ENCODE results near the gene CASK. TPM values are rescaled to one million over a fixed set of nuclear protein-coding genes. Genes with fewer than 3 reads are reported as not detected.

CASK gene
- total and polyA plus RNA-seq, 2 of the 13 experiments (the other 11 are each of a cell fraction or from before 2014, with no cell fraction given) = 14.5 to 16.0 TPM

- no peak for TF ChIP-seq ZNF329 (CRISPR knock-in tag; IDR thresholded peaks at IDR 0.05; ENCODE audit: low read depth)
- TF ChIP-seq PITX1 (CRISPR knock-in tag; IDR thresholded peaks at IDR 0.05) = no peak
- no peak for TF ChIP-seq MBNL3 (CRISPR knock-in tag; conservative IDR thresholded peaks at IDR 0.05)
- TF ChIP-seq POLR2G (IDR thresholded peaks at IDR 0.05; ENCODE audit: low read depth, low read length) = no peak
These were observed 233.6 kb downstream of the CASK start (continued) for GRCh38 chrX:41689711-41690110.

DNA sequence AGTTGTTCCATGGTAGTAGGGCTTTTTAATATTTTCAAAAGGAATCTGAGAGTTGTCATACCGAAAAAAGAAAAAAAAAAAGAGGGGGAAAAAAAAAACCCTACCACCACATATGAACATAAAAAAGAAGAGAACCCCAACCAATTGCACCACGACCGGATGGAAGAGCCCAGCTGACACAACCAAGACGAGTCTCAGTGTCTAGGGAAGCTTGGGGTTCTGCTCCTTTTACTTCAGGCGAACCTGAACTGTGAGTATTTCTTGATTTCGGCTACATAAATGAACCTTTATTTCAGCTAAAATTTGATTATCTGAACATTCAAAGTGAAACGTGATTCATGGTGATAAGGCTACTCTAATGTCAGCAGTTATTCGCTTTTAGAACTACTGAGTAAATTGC, 234.5 kb downstream of the CASK start, which contains the start of gene GPR34:
Gene GPR34, plus strand, starts transcription at position 139 of the 400 bp plus-strand sequence. CDS start 6,661 bp downstream, outside the sequence.
- Histone ChIP-seq H3K79me2 (ENCODE audit: insufficient read depth, low read length) (no peaks in the 10 kb centered on the region), H3K36me3 (replicated peaks in 1 of 2; ENCODE audit: control insufficient read depth in 1 of 2, insufficient read depth in 2 of 2, low read length in 2 of 2) (no peaks in the 10 kb centered on the region), H3K27me3 (ENCODE audit: control insufficient read depth in 1 of 2, insufficient read depth in 2 of 2, low read length in 2 of 2) (no peaks in the 10 kb centered on the region), H3K9me3 (ENCODE audit: low read length) (no peaks in the 10 kb centered on the region), H3K9ac (ENCODE audit: insufficient read depth, low read depth, low read length) (no peak within 1 kb of the TSS), H2AFZ (ENCODE audit: low read length) (no peak within 1 kb of the TSS), H3K4me2 (ENCODE audit: low read depth, low read length) (no peak within 1 kb of the TSS), H3K4me3 (replicated peaks in 1 of 3; ENCODE audit: insufficient read depth in 1 of 3, low read depth in 2 of 3, low read length in 3 of 3) (no peak within 1 kb of the TSS), H4K20me1 (ENCODE audit: insufficient read depth, low read length) (no peaks in the 10 kb centered on the region), H3K4me1 (ENCODE audit: insufficient read depth, low read length) (no peaks in the 10 kb centered on the region), H3K27ac (ENCODE audit: extremely low read length, insufficient read depth, low read length) (no peak within 1 kb of the TSS)
- BruUV-seq (replicated peaks) = no TSS peak
- 96% methylated on average over 8 of the region's 8 CpGs for WGBS (ENCODE audit: low lambda C conversion rate)
- intact Hi-C loops (cut with micrococcal nuclease; ENCODE audit: unreplicated experiment) = no loop called here
- FAIRE-seq (no peak), ATAC-seq (no peak), DNase-seq (ENCODE audit: low spot score) (no peak)
- POLR2A ChIA-PET = no interaction called here
- in situ Hi-C loops (cut with HindIII; ENCODE audit: extremely low pct_ligation_motif_present, low pct_unique_long_range_greater_than_20kb) = no loop called here
- TF ChIP-seq RARG (CRISPR knock-in tag; IDR thresholded peaks at IDR 0.05; ENCODE audit: low read depth) (no peak), PAX8 (CRISPR knock-in tag; IDR thresholded peaks at IDR 0.05; ENCODE audit: borderline replicate concordance) (no peak), SAFB2 (CRISPR knock-in tag; IDR thresholded peaks at IDR 0.05; ENCODE audit: borderline replicate concordance, low read depth) (no peak), NFE2 (CRISPR knock-in tag; IDR thresholded peaks at IDR 0.05) (no peak), ZNF256 (CRISPR knock-in tag; conservative IDR thresholded peaks at IDR 0.05) (no peak), ELF1 (CRISPR knock-in tag; IDR thresholded peaks at IDR 0.05) (no peak), TGIF2 (CRISPR knock-in tag; IDR thresholded peaks at IDR 0.05) (no peak), ARNT (IDR thresholded peaks at IDR 0.05) (no peak), ZBTB21 (CRISPR knock-in tag; IDR thresholded peaks at IDR 0.05) (no peak), ZNF230 (CRISPR knock-in tag; IDR thresholded peaks at IDR 0.05) (no peak), ZNF709 (CRISPR knock-in tag; IDR thresholded peaks at IDR 0.05) (no peak), JDP2 (CRISPR knock-in tag; IDR thresholded peaks at IDR 0.05; ENCODE audit: borderline replicate concordance) (no peak), SIX4 (CRISPR knock-in tag; IDR thresholded peaks at IDR 0.05) (no peak), PHF8 (CRISPR knock-in tag; IDR thresholded peaks at IDR 0.05) (no peak), SRF (IDR thresholded peaks at IDR 0.05; ENCODE audit: low read depth, low read length) (no peak), MBNL3 (CRISPR knock-in tag; conservative IDR thresholded peaks at IDR 0.05) (no peak), SAP130 (CRISPR knock-in tag; IDR thresholded peaks at IDR 0.05; ENCODE audit: low read depth) (no peak)
- TF ChIP-seq, protein P1, sequence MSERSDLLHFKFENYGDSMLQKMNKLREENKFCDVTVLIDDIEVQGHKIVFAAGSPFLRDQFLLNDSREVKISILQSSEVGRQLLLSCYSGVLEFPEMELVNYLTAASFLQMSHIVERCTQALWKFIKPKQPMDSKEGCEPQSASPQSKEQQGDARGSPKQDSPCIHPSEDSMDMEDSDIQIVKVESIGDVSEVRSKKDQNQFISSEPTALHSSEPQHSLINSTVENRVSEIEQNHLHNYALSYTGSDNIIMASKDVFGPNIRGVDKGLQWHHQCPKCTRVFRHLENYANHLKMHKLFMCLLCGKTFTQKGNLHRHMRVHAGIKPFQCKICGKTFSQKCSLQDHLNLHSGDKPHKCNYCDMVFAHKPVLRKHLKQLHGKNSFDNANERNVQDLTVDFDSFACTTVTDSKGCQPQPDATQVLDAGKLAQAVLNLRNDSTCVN (CRISPR knock-in tag; IDR thresholded peaks at IDR 0.05; ENCODE audit: borderline replicate concordance) = no peak
- TF ChIP-seq, protein P2, sequence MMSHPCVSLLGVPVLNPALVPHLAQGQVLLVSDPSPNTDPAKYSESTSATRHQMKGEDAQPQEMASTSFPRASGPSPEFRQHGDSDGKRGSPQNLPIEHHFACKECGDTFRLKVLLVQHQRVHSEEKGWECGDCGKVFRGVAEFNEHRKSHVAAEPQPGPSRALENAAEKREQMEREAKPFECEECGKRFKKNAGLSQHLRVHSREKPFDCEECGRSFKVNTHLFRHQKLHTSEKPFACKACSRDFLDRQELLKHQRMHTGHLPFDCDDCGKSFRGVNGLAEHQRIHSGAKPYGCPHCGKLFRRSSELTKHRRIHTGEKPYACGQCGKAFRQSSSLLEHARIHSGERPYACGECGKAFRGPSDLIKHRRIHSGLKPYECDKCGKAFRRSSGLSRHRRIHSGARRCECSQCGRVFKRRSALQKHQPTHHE (CRISPR knock-in tag; IDR thresholded peaks at IDR 0.05; ENCODE audit: borderline replicate concordance) = no peak
- CTCF ChIA-PET (ENCODE audit: low intra/inter-chr PET ratio, low total read pairs) = no interaction called here

Measured in HepG2 (cell line).